Activated naive CD8-positive, alpha-beta T cell (primary cell): Measurements from ENCODE around the gene TRANK1.

ENCODE experiments used
- H3K27ac Mint-ChIP-seq: one replicate; pipeline ENCODE4 v1.8.0; 2021; ENCODE audit warnings: mixed read lengths
- H3K27me3 Mint-ChIP-seq: one replicate; pipeline ENCODE4 v1.8.0; 2021; ENCODE audit warnings: mixed read lengths
- H3K36me3 Mint-ChIP-seq: one replicate; pipeline ENCODE4 v1.8.0; 2021; ENCODE audit warnings: mixed read lengths
- H3K4me1 Mint-ChIP-seq: one replicate; pipeline ENCODE4 v1.8.0; 2021; ENCODE audit warnings: low read depth, mixed read lengths
- H3K4me3 Mint-ChIP-seq: one replicate; pipeline ENCODE4 v1.8.0; 2021; ENCODE audit warnings: mild to moderate bottlenecking, mixed read lengths
- H3K9me3 Mint-ChIP-seq: one replicate; pipeline ENCODE4 v1.8.0; 2021; ENCODE audit warnings: low read depth, mixed read lengths

Gene TRANK1

DNA sequence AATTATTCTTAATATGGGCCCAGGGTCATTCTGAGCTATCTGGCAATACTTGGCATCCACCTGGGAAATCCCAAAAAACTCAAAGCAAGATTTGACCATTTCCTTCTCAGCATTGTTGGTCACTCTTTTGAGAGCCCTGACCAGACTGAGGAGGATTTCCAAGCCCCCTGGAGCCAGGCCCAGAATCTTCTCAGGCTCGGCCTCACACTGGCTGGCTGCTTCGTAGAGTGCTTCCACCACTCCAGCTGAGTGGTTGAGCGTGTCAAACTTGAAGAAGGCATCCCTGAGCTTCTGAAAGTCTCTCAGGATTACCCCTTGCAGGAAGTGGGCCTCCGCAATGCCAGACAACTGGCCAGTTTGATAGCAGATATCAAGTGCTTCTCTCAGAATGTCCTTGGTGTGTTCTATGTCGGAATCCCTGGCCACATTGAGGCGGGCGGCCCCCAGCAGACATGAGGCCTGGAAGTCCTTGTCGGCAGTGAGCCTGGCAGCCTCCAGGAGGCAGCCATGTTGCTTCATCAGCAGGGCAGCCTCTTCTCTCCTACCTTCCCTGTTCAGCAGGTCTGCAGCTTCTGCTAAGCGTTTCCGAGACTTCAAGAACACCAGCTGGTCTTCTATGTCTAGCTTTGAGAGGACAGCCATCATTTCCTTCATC is 111.6 kb downstream of the TRANK1 start:
- H3K4me1 Mint-ChIP-seq: no peaks in the 10 kb centered on the region
- H3K27me3 Mint-ChIP-seq: no peaks in the 10 kb centered on the region
- no peak overlapping the region for H3K4me3 Mint-ChIP-seq
- H3K27ac Mint-ChIP-seq: no peak overlapping the region
- peaks cover 12% of the 10 kb centered on the region for H3K36me3 Mint-ChIP-seq
- H3K9me3 Mint-ChIP-seq: no peaks in the 10 kb centered on the region

DNA sequence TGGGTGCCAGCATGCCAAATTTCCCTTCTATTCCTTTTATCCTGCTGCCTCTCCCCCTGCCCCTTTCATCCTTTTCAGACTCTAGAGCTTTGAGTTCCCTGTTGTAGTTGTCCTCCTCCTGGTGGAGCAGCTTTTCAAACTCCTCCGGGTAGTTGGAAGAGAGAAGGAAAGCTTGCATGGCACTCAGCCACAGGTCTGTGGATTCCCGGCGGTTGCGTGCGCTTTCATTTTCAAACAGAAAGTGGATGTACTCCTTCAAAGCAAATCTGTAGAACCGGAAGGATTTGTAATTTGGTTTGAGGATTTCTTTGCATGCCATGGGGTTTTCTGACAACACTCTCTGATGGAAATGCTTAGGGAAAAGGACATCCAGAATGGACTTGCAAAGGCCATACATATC is 112.4 kb downstream of the TRANK1 start:
- Mint-ChIP-seq H3K9me3 (no peaks in the 10 kb centered on the region), H3K4me3 (no peak overlapping the region), H3K4me1 (no peaks in the 10 kb centered on the region), H3K36me3 (peaks cover 12% of the 10 kb centered on the region), H3K27me3 (no peaks in the 10 kb centered on the region), H3K27ac (no peak overlapping the region)

DNA sequence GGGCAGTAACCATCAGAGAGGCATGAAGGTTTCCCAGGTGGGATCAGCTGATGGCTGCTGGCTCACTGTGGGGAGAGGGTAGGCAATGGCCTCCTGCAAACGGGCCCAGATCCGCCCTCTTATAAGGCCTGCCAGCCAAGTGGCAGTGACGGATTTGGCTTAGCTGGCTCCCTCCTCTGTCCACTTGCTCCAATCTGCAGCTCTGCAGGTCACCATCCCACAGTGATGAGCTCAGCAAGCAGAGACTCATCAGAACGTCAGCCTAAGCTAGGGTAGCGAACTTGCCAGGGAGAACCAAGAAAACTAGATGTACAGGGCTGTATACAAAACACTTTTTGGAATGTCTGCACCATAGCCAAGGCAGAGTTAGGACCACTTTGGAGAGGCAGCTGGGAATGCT is 117.7 kb downstream of the TRANK1 start:
- Mint-ChIP-seq H3K9me3 (no peaks in the 10 kb centered on the region), H3K27ac (no peak overlapping the region), H3K36me3 (peaks cover 6% of the 10 kb centered on the region), H3K27me3 (no peaks in the 10 kb centered on the region), H3K4me1 (no peaks in the 10 kb centered on the region), H3K4me3 (no peak overlapping the region)

DNA sequence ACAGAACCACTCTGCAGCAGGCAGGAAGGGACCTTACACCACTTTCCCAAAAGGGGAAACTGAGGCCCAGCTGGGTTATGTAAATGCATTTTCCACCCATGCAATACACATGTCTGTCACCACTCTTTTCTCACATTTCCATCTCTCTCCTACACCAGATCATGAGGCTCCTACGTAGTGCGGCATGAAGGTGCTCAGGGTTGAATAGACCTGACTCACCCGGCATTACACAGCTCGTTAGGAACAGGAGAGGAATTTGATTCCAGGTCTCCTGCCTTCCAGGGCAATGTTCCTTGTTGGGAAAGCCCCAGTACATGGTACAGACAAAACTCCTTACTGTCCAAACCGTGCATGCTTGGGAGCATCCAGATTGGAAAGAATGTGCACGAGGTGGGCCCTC is 118.6 kb downstream of the TRANK1 start:
- peaks cover 5% of the 10 kb centered on the region for H3K36me3 Mint-ChIP-seq
- H3K27me3 Mint-ChIP-seq: no peaks in the 10 kb centered on the region
- H3K9me3 Mint-ChIP-seq: no peaks in the 10 kb centered on the region
- H3K4me1 Mint-ChIP-seq: no peaks in the 10 kb centered on the region
- no peak overlapping the region for H3K27ac Mint-ChIP-seq
- H3K4me3 Mint-ChIP-seq: no peak overlapping the region

DNA sequence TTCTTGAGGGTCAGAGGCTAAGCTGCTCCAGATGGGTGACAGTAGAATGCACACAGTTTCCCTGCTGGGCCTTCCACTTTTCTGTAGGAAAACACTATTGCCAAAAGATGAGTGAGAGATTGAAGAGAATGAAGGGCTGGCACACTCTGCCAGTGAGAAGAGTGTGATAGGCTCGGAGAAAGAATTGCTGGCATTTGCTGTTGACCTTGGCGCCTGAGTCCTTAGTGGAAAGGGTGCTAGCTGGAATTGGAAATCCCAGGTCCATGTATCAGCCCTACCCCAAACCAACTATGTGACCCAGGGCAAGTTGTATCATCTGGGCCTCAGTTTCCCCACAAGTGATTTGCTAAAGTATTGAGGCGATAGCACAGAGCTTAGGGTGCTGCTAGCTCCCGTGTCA is 120.4 kb downstream of the TRANK1 start:
- Mint-ChIP-seq H3K36me3 (peaks cover 4% of the 10 kb centered on the region), H3K4me3 (no peak overlapping the region), H3K4me1 (no peaks in the 10 kb centered on the region), H3K27ac (no peak overlapping the region), H3K9me3 (no peaks in the 10 kb centered on the region), H3K27me3 (no peaks in the 10 kb centered on the region)

DNA sequence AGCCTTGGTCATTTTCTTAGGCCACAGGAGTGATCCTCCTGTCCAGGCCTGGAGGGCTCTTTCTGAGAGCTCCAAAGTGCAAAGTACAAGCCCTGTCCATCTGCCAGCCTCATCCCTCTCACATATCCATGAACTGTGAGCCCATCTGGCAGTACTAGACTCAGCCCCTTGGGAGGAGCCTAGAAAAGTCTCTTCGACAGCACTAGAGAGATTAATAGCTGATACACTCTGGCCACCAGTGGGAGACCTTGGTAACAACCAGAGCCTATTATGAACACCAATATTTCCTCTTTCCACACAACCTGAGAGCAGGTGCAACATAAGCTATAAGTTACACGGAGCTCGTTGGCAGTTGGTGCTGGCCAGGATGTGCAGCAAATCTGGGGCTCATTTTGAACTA is 121.0 kb downstream of the TRANK1 start:
- Mint-ChIP-seq H3K9me3 (no peaks in the 10 kb centered on the region), H3K27me3 (no peaks in the 10 kb centered on the region), H3K36me3 (peaks cover 4% of the 10 kb centered on the region), H3K4me1 (no peaks in the 10 kb centered on the region), H3K4me3 (no peak overlapping the region), H3K27ac (no peak overlapping the region)

DNA sequence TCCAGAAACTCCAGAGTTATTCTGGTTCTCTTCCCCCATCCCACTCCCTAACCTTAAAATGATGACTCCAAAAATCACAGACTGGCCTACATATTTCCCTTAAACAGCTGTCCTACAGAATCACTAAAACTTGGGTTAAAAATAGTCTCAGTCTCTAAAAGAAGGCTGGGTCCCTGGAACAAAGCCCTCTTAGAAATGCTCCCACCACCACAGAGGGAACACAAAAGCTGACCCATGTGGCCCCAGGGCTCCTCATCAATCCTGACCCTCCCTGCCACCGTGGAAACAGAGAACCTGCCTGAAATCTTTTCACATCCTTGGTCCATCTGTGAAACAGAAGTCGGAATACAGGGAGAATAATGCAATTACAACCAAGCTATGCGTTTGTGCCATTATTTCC is 124.8 kb downstream of the TRANK1 start:
- Mint-ChIP-seq H3K27ac (no peak overlapping the region), H3K36me3 (peaks cover 2% of the 10 kb centered on the region), H3K27me3 (no peaks in the 10 kb centered on the region), H3K4me3 (no peak overlapping the region), H3K4me1 (no peaks in the 10 kb centered on the region), H3K9me3 (no peaks in the 10 kb centered on the region)

DNA sequence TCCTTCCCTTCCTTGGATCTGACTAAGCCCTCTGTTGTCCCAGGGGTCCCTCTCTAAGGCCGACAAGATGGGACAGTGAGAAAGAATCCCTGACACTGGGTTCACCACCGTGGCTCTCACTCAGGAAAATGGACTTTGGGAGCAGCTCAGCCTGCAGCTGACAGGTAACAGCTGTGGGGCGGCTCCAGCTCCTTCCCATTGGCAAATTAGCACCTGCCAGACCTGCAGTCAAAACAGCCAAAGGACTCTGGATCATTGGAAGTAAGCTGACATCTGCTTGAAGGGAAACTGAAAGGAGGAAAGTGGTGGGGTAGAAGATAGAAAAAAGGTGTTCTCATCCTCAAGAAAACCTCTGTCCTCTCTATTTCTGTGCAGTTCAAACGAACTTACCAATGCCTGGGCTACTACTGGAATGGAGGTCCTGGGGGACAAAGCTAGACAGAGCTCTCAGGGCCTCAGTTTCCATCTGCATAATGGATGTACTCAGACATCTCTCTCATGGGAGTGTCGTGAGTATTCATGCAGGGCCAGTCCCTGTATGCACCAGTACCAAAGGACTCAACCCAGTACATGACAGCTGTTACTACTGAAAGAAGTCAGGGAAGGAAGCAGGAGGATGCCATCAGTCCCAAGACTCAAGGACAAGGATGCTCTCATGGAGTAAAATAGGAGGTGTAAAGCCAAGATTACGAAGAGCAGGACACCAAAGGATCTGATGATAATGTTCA is 126.9 kb downstream of the TRANK1 start:
- no peak overlapping the region for H3K27ac Mint-ChIP-seq
- H3K9me3 Mint-ChIP-seq: no peaks in the 10 kb centered on the region
- H3K4me1 Mint-ChIP-seq: no peaks in the 10 kb centered on the region
- no peaks in the 10 kb centered on the region for H3K27me3 Mint-ChIP-seq
- no peak overlapping the region for H3K4me3 Mint-ChIP-seq
- no peaks in the 10 kb centered on the region for H3K36me3 Mint-ChIP-seq

DNA sequence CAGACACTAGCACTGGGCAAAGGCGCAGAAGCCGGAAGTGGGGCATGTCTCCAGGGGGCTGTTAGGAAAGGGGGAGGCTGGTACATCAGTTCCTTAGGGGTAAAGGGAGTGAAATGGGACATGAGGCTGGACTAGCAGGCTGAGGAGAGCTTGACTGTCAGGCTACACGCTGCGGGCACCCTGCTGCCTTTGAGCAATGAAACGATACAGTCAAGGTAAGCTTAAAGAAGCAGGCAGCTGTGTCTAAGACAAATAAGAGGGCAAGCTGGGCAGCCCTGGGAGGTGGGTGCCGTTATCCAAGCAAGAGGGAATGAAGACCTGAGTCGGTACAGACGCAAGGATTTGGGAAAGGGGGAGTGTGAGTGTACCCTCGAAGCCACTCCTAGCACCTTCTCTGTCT is 129.5 kb downstream of the TRANK1 start:
- Mint-ChIP-seq H3K4me1 (no peaks in the 10 kb centered on the region), H3K27ac (no peak overlapping the region)

DNA sequence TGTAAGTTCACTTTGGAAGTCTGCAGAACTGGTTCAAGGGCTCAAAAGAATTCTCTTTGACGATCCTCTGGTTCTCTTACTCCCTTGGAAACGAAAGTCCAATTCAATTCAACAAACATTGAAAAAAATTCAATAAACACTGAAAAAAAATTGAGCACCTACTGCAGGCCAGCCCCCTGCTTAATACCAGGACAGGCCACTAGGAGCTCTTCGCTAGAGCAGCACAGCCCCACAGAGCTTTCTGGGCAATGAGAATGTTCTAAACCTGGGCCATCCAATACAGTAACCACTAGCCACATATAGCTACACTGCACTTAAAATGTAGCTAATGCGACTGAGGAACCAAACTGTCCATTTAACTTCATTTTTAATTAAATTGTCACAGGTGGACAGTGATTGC is 130.1 kb downstream of the TRANK1 start:
- H3K27ac Mint-ChIP-seq: no peak overlapping the region
- H3K4me3 Mint-ChIP-seq: no peak overlapping the region
- no peaks in the 10 kb centered on the region for H3K9me3 Mint-ChIP-seq
- no peaks in the 10 kb centered on the region for H3K36me3 Mint-ChIP-seq
- no peaks in the 10 kb centered on the region for H3K27me3 Mint-ChIP-seq
- H3K4me1 Mint-ChIP-seq: no peaks in the 10 kb centered on the region

More for the DNA sequence above, 129.5 kb downstream of the TRANK1 start:
- Mint-ChIP-seq H3K27me3 (no peaks in the 10 kb centered on the region), H3K36me3 (no peaks in the 10 kb centered on the region), H3K9me3 (no peaks in the 10 kb centered on the region), H3K4me3 (no peak overlapping the region)

DNA sequence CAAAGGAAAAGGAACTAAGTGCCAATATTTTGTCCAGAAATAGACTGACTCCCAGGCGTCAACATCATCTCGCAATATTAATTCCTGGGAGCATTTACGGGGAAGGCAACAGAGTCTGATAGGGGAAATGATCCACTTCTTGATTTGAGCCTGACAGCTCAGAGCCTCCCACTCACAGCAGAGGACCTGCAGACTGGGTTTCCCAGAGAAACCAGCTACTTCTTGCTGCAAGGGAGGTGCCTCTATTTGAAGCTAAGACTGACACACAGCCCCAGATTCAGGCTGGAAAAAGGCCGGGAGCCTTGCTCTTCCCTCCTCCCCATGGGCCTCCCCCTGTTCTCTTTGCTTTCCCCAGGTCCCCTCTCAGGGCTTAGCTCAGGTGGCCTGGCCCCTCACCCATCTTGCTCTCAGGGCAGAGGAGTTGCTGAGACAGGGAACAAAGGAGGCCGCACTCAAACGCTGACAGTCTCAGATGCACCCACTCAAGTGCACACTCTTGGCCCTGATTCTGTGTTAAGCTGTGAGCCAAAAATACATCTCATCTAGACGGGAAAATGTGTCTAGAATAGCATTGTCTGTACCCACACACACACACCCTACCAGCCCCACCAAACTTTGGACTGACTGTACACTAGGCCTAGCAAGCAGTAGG is 130.7 kb downstream of the TRANK1 start:
- no peaks in the 10 kb centered on the region for H3K36me3 Mint-ChIP-seq
- H3K27ac Mint-ChIP-seq: no peak overlapping the region
- no peaks in the 10 kb centered on the region for H3K9me3 Mint-ChIP-seq
- no peak overlapping the region for H3K4me3 Mint-ChIP-seq
- H3K4me1 Mint-ChIP-seq: no peaks in the 10 kb centered on the region
- no peaks in the 10 kb centered on the region for H3K27me3 Mint-ChIP-seq

DNA sequence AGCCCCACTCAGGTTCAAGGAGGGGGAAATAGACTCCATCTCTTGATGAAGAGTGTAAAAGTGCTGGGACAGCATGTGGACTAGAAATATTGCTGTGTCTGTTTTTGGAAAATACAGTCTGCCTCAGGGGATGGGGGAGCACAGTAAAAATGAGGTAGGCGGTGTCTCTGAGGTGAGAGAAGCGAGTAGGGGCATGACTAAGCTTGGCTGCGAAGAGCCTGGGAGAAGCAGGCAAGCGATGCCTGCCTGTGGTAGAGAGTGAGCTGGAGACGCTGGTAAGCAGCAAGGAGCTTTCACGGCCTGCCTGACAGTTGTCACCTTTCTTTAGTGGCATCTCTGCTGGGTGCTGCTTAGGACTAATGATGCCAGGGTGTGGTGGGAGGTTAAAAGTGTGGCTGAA is 131.5 kb downstream of the TRANK1 start:
- Mint-ChIP-seq H3K9me3 (no peaks in the 10 kb centered on the region), H3K27ac (no peak overlapping the region), H3K36me3 (no peaks in the 10 kb centered on the region)

DNA sequence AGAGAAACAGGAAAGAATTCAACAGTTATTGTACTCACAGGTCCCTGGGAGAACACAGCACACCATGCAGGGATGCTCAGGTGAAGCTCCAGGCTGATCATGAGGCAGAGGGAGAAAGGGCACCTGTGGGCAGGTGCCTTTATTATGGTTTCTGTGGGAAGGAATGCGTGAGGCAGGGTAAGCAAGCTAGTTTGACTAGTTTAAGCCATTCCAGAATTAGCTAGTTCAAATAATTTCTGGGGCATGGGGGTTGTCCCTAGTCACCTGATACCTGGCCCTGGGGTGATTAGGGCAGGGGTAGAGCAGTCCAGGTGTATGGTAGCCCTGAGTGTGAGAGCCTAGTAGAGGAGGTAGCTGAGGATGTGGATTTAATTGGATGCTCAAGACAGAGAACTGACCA is 132.6 kb downstream of the TRANK1 start:
- Mint-ChIP-seq H3K9me3 (no peaks in the 10 kb centered on the region), H3K4me3 (no peak overlapping the region), H3K27me3 (no peaks in the 10 kb centered on the region), H3K27ac (no peak overlapping the region), H3K36me3 (no peaks in the 10 kb centered on the region), H3K4me1 (no peaks in the 10 kb centered on the region)

More for the DNA sequence above, 131.5 kb downstream of the TRANK1 start:
- Mint-ChIP-seq H3K4me1 (no peaks in the 10 kb centered on the region), H3K27me3 (no peaks in the 10 kb centered on the region), H3K4me3 (no peak overlapping the region)

DNA sequence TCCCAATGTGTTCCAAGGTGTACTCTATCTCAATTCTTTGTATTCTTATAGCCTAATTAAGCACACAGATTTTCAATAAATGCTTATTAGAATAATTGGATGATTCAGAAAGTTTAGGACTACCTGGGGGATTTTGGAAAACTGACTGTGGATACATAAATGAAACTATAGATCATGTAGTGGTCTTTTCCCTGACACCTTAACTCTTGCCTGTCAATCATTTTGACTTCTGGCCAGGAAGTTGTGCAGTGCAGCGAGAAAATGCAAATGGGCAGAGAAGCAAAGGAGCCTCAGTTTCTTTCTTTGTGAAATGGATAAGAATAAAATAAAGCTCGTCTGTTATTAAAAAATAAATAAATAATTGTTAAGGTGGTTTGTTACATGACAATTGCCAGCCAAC is 133.1 kb downstream of the TRANK1 start:
- Mint-ChIP-seq H3K36me3 (no peaks in the 10 kb centered on the region), H3K9me3 (peaks cover 3% of the 10 kb centered on the region), H3K4me1 (no peaks in the 10 kb centered on the region), H3K4me3 (no peak overlapping the region), H3K27ac (no peak overlapping the region), H3K27me3 (no peaks in the 10 kb centered on the region)

DNA sequence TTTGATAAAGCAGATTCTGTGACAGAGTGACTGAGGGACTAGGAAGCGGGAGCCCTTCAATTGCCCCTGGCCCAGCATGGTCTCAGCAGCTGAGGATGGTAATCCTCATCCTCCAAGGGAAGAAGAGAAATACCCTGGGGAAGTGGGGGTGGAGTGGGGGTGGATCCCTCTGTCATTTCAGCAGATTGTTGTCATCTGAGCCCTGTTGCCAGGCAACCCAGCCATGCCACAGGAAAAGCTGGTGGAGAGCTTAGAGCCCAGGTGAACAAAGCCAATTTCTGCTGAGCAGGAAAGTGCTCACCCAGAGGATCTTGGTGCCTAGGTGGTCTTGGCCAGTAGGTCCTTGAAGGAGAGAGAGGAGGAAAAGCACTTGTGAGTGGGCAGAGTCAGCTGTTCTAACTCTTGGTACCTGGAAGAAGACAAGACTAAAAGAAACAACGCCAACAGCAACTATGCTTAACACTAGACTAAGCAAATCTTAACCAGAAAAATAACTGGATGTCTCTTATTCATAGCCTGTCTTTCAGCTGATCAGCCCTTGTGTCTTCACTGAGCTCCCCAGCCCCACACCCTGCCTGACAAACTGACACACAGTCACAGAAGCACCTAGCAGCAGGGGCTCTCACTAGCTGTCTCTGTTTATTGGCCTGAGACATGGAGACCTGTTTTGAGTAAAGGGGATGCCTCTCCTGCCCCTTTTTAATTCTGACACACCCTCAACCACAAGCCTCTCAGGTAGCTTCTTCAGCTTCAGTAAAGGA is 140.4 kb downstream of the TRANK1 start:
- Mint-ChIP-seq H3K27ac (no peak overlapping the region), H3K9me3 (peaks cover 13% of the 10 kb centered on the region), H3K27me3 (peaks cover 22% of the 10 kb centered on the region), H3K36me3 (peaks cover 21% of the 10 kb centered on the region), H3K4me3 (no peak overlapping the region), H3K4me1 (no peaks in the 10 kb centered on the region)
